HepG2 (cell line): ENCODE results near the gene FAM120C. TPM values are rescaled to one million over a fixed set of nuclear protein-coding genes. Genes with fewer than 3 reads are reported as not detected.
A peak's percentile ranks its signal among the peaks of the same experiment; 100 is the strongest.

ENCODE experiments used
- FOXA1 ChIP-seq, 2 experiments: fragments of 450-650 bp in 1 of 2; sonication (generic) in 1 of 2; formaldehyde crosslinking in 1 of 2; IDR thresholded peaks; 2 replicates each; pipeline versions ENCODE4 v1.4.0 to v1.6.1; 2016 to 2020; ENCODE audit warnings: missing genetic modification reagents in 1 of 2
- FOXA3 ChIP-seq: IDR thresholded peaks from 2 replicates; pipeline ENCODE4 v1.6.1; 2016; ENCODE audit warnings: missing genetic modification reagents, missing compliant biosample characterization
- HNF4A ChIP-seq: sonication (generic); formaldehyde crosslinking; IDR thresholded peaks from 2 replicates; pipeline ENCODE4 v1.4.0; 2020; ENCODE audit warnings: missing genetic modification reagents
- KAT7 ChIP-seq: IDR thresholded peaks from 2 replicates; pipeline ENCODE4 v1.6.1; 2018; ENCODE audit warnings: borderline replicate concordance, missing compliant biosample characterization
- MED1 ChIP-seq: sonication (generic); formaldehyde crosslinking; IDR thresholded peaks from 2 replicates; pipeline ENCODE4 v1.4.0; 2020; ENCODE audit warnings: missing genetic modification reagents
- MIER3 ChIP-seq: IDR thresholded peaks from 2 replicates; pipeline ENCODE4 v1.6.1; 2016; ENCODE audit warnings: missing compliant biosample characterization, borderline replicate concordance
- NAIF1 ChIP-seq: sonication (generic); formaldehyde crosslinking; IDR thresholded peaks from 2 replicates; pipeline ENCODE4 v1.5.0; 2020; ENCODE audit warnings: mild to moderate bottlenecking, missing genetic modification reagents, borderline replicate concordance
- NCOA2 ChIP-seq: sonication (generic); formaldehyde crosslinking; IDR thresholded peaks from 2 replicates; pipeline ENCODE4 v1.8.0; 2022; ENCODE audit warnings: inconsistent platforms
- NR2F6 ChIP-seq, 2 experiments: IDR thresholded peaks; 2 replicates each; pipeline ENCODE4 v1.6.1; 2016; ENCODE audit warnings: antibody characterized with exemption in 1 of 2, mild to moderate bottlenecking in 1 of 2
- POLR2A ChIP-seq, 2 experiments: IDR thresholded peaks; 2 replicates each; pipeline ENCODE4 v1.6.1; 2011; ENCODE audit warnings: low read depth in 2 of 2, low read length in 2 of 2, mild to moderate bottlenecking in 1 of 2, moderate library complexity in 1 of 2; ENCODE audit not compliant: insufficient read depth in 1 of 2
- POLR2AphosphoS5 ChIP-seq: IDR thresholded peaks from 2 replicates; pipeline ENCODE4 v1.6.1; 2012; ENCODE audit warnings: low read depth, low read length
- SKIL ChIP-seq: sonication (generic); formaldehyde crosslinking; IDR thresholded peaks from 2 replicates; pipeline ENCODE4 v1.8.0; 2022; ENCODE audit warnings: missing genetic modification reagents, mild to moderate bottlenecking, moderate library complexity, borderline replicate concordance
- polyA plus RNA-seq, 8 experiments: library from polyadenylated mRNA; depleted of rRNA in 3 of 8; stranded (reverse) in 7 of 8; unstranded in 1 of 8; fragments of >200 nt; fragmentation: Illumina TruSeq in 4 of 8; extraction: Trizol in 4 of 8; gene quantifications; 2 replicates each; pipeline versions ENCODE4 v1.2.1 to v1.2.3, GENCODE V29; 2011 to 2016; ENCODE audit warnings: low read depth in 4 of 8, missing spikeins in 1 of 8, mixed read lengths in 1 of 8; ENCODE audit not compliant: insufficient read depth in 1 of 8
- total RNA-seq, 5 experiments: library from RNA; depleted of rRNA; stranded (reverse); fragments of >200 nt; fragmentation: Illumina TruSeq; extraction: Trizol; gene quantifications; 2 replicates each; pipeline ENCODE4 v1.2.3, GENCODE V29; 2016; ENCODE audit warnings: low read depth in 1 of 5
- TF ChIP-seq, protein P1 (sequence below): sonication (generic); formaldehyde crosslinking; IDR thresholded peaks from 2 replicates; pipeline ENCODE4 v1.5.0; 2020; ENCODE audit warnings: mild to moderate bottlenecking, missing genetic modification reagents, borderline replicate concordance
- TF ChIP-seq, protein P2 (sequence below): sonication (generic); formaldehyde crosslinking; conservative IDR thresholded peaks from 2 replicates; pipeline ENCODE4 v1.8.0; 2022; ENCODE audit warnings: mild to moderate bottlenecking, moderate library complexity, missing genetic modification reagents
- TF ChIP-seq, protein P3 (sequence below): sonication (generic); formaldehyde crosslinking; conservative IDR thresholded peaks from 2 replicates; pipeline ENCODE4 v1.4.0; 2020; ENCODE audit warnings: mild to moderate bottlenecking, missing genetic modification reagents, moderate library complexity

The FAM120C gene
- total and polyA plus RNA-seq, 2 of the 13 experiments (the other 11 are each of a cell fraction or from before 2014, with no cell fraction given): 4.6 to 7.4 TPM

DNA sequence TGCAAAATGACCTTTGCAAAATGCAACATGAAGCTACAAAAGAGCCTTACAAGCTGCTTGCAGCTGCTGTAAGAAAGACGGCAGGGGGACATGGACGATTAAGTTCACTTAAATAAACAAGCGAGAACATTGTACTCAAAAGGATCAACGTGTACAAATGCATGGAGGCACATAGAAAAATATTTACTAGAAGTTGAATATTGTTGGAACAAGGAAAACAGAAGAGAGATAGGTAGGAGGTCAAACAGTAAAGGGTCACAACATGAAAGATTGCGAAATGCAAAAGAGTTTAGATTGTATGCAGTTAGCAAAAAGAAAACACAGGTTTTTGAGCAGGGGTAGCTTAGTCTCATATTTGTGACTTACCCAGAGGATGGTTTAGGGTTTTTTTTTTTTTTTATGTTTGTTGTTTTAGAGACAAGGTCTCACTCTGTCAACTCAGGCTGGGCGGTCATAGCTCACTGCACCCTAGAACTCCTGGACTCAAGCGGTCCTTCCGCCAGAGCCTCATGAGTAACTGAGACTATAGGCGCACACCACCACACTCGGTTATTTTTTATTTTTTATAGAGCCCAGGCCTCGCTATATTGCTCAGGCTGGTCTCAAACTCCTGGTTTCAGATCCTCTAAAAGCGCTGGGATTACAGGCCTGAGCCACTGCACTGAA lies 137.4 kb downstream of the FAM120C start (continued):
- TF ChIP-seq, protein P1, sequence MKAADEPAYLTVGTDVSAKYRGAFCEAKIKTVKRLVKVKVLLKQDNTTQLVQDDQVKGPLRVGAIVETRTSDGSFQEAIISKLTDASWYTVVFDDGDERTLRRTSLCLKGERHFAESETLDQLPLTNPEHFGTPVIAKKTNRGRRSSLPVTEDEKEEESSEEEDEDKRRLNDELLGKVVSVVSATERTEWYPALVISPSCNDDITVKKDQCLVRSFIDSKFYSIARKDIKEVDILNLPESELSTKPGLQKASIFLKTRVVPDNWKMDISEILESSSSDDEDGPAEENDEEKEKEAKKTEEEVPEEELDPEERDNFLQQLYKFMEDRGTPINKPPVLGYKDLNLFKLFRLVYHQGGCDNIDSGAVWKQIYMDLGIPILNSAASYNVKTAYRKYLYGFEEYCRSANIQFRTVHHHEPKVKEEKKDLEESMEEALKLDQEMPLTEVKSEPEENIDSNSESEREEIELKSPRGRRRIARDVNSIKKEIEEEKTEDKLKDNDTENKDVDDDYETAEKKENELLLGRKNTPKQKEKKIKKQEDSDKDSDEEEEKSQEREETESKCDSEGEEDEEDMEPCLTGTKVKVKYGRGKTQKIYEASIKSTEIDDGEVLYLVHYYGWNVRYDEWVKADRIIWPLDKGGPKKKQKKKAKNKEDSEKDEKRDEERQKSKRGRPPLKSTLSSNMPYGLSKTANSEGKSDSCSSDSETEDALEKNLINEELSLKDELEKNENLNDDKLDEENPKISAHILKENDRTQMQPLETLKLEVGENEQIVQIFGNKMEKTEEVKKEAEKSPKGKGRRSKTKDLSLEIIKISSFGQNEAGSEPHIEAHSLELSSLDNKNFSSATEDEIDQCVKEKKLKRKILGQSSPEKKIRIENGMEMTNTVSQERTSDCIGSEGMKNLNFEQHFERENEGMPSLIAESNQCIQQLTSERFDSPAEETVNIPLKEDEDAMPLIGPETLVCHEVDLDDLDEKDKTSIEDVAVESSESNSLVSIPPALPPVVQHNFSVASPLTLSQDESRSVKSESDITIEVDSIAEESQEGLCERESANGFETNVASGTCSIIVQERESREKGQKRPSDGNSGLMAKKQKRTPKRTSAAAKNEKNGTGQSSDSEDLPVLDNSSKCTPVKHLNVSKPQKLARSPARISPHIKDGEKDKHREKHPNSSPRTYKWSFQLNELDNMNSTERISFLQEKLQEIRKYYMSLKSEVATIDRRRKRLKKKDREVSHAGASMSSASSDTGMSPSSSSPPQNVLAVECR: 0 out of 2 replicates have a peak, but pooled peaks have one; percentile 5
- TF ChIP-seq KAT7 (CRISPR knock-in tag): no peak
- TF ChIP-seq POLR2AphosphoS5: peak; percentile 22; the same call in 1 of the 2 replicates
- TF ChIP-seq FOXA1 (IDR thresholded peaks at IDR 0.05): peak; percentile 41; the same call in 1 of the 2 replicates
- TF ChIP-seq FOXA1 (CRISPR knock-in tag; IDR thresholded peaks at IDR 0.05): peak; percentile 65
- TF ChIP-seq, protein P2, sequence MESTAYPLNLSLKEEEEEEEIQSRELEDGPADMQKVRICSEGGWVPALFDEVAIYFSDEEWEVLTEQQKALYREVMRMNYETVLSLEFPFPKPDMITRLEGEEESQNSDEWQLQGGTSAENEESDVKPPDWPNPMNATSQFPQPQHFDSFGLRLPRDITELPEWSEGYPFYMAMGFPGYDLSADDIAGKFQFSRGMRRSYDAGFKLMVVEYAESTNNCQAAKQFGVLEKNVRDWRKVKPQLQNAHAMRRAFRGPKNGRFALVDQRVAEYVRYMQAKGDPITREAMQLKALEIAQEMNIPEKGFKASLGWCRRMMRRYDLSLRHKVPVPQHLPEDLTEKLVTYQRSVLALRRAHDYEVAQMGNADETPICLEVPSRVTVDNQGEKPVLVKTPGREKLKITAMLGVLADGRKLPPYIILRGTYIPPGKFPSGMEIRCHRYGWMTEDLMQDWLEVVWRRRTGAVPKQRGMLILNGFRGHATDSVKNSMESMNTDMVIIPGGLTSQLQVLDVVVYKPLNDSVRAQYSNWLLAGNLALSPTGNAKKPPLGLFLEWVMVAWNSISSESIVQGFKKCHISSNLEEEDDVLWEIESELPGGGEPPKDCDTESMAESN: peak; percentile 50; the same call in 1 of the 2 replicates
- TF ChIP-seq, protein P3, sequence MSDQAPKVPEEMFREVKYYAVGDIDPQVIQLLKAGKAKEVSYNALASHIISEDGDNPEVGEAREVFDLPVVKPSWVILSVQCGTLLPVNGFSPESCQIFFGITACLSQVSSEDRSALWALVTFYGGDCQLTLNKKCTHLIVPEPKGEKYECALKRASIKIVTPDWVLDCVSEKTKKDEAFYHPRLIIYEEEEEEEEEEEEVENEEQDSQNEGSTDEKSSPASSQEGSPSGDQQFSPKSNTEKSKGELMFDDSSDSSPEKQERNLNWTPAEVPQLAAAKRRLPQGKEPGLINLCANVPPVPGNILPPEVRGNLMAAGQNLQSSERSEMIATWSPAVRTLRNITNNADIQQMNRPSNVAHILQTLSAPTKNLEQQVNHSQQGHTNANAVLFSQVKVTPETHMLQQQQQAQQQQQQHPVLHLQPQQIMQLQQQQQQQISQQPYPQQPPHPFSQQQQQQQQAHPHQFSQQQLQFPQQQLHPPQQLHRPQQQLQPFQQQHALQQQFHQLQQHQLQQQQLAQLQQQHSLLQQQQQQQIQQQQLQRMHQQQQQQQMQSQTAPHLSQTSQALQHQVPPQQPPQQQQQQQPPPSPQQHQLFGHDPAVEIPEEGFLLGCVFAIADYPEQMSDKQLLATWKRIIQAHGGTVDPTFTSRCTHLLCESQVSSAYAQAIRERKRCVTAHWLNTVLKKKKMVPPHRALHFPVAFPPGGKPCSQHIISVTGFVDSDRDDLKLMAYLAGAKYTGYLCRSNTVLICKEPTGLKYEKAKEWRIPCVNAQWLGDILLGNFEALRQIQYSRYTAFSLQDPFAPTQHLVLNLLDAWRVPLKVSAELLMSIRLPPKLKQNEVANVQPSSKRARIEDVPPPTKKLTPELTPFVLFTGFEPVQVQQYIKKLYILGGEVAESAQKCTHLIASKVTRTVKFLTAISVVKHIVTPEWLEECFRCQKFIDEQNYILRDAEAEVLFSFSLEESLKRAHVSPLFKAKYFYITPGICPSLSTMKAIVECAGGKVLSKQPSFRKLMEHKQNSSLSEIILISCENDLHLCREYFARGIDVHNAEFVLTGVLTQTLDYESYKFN (CRISPR knock-in tag): peak; percentile 89
- TF ChIP-seq MIER3: peak; percentile 29; the same call in 1 of the 2 replicates
- peak; percentile 85 for TF ChIP-seq NR2F6 (IDR thresholded peaks at IDR 0.05)
- TF ChIP-seq NR2F6 (CRISPR knock-in tag; IDR thresholded peaks at IDR 0.05): peak; percentile 78
- peak; percentile 58 for TF ChIP-seq MED1 (CRISPR knock-in tag)
- TF ChIP-seq NCOA2 (CRISPR knock-in tag): peak; percentile 75
- TF ChIP-seq NAIF1: no peak
- peak; percentile 85 for TF ChIP-seq FOXA3
- peak; percentile 34; the same call in 1 of the 2 replicates for TF ChIP-seq HNF4A (CRISPR knock-in tag)
- TF ChIP-seq POLR2A (IDR thresholded peaks at IDR 0.05; ENCODE audit: insufficient read depth in 1 of 2, low read depth in 2 of 2, low read length in 2 of 2): peak in 1 of 2 experiments; percentile 0; a peak in 1 of 4 replicates
- TF ChIP-seq SKIL (CRISPR knock-in tag): peak; percentile 49; the same call in 1 of the 2 replicates
